GM12873 (cell line): ENCODE measurements around the gene TTC12.

ENCODE experiments used
- TF ChIP-seq, protein P1 (sequence below): IDR thresholded peaks from 2 replicates; pipeline ENCODE4 v1.5.1; 2012; ENCODE audit warnings: low read depth, mild to moderate bottlenecking, moderate library complexity, low read length, control low read depth; ENCODE audit not compliant: insufficient read depth; ENCODE audit errors: missing control alignments

TTC12 gene

DNA sequence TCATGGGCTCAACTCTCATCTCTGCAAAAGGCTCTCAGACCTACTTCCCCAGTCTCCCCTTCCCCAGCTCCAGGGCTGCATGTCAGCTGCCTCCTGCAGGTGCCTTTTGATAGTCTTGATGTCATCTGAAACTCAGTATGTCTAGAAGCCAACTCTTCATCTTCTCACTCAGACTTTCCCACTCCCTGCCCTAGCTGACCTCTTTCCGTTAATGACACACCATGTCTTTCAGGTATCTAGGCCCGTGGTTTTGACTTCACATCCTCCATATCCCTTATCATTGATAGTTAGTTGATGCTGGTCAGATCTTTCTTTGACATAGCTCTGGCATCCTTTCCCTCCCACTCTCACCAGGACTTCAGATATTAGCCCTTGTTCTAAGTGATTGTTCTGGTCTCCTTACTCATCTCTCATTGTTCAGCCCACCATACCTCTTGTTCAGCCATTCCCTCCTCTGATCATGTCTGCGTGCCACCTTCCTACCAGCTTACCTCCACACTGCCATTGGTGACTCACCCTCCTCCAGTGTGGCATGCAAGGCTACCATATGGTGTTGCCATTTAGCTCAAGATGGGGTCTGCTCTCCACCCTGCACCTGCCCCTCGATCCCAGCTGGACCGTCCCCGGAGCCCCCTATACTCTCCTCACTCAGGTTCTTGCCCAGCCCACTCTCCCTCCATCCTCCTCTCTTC, 18.4 kb downstream of the TTC12 start:
- TF ChIP-seq, protein P1, sequence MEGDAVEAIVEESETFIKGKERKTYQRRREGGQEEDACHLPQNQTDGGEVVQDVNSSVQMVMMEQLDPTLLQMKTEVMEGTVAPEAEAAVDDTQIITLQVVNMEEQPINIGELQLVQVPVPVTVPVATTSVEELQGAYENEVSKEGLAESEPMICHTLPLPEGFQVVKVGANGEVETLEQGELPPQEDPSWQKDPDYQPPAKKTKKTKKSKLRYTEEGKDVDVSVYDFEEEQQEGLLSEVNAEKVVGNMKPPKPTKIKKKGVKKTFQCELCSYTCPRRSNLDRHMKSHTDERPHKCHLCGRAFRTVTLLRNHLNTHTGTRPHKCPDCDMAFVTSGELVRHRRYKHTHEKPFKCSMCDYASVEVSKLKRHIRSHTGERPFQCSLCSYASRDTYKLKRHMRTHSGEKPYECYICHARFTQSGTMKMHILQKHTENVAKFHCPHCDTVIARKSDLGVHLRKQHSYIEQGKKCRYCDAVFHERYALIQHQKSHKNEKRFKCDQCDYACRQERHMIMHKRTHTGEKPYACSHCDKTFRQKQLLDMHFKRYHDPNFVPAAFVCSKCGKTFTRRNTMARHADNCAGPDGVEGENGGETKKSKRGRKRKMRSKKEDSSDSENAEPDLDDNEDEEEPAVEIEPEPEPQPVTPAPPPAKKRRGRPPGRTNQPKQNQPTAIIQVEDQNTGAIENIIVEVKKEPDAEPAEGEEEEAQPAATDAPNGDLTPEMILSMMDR = no peak

DNA sequence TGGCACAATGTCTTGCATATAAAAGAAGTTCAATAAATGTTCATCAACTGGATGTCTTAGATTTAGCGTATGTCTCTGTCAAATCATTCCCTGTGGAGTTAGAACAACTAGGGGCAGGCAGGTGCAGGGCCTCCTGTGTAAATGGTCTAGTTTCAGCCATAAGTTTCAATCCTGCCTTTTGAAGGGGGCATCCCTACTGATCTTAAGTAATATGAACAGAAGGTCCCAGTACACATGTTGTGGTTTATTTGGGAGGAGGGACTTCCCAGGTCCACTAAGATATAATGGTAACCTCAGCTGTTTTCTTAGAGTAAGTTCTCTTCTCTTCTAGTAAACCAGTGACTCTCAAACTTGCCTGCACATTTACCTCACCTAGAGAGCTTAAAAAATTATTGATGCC, 19.8 kb downstream of the TTC12 start:
- TF ChIP-seq, protein P1 = no peak

GRCh38 chr11:113338730-113339129, 24.3 kb downstream of the TTC12 start:
- TF ChIP-seq, protein P1 = no peak

DNA sequence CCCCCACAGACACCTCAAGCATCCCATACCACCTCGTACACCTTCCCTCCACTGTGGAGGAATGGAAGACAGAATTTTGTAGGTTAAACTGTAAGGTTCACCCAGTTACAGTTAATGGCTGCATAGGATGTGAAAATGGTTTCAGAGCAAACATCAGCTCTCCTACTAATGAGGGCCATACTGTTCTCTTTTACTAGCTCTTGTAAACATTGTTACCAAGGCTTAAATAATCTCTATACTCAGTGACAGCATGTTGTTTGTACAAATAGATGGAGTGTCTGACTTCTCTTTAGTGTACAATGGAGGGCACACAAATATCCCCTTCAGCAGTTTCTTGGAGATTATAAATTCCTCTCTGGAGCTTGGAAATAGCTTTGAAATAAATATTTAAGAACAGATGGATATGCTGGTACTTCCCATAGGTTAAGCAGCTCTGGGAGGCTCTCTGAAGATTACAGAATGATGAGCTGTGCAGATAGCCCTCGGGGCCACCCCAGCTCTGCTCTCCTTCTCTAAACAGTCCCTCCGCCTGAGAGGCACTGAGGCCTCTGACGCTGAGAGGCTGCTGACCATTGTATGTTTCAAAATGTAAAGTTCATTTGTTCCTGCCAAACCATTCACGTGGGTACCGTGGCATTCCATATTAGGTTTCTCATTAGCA, 25.7 kb downstream of the TTC12 start:
- TF ChIP-seq, protein P1 = no peak

DNA sequence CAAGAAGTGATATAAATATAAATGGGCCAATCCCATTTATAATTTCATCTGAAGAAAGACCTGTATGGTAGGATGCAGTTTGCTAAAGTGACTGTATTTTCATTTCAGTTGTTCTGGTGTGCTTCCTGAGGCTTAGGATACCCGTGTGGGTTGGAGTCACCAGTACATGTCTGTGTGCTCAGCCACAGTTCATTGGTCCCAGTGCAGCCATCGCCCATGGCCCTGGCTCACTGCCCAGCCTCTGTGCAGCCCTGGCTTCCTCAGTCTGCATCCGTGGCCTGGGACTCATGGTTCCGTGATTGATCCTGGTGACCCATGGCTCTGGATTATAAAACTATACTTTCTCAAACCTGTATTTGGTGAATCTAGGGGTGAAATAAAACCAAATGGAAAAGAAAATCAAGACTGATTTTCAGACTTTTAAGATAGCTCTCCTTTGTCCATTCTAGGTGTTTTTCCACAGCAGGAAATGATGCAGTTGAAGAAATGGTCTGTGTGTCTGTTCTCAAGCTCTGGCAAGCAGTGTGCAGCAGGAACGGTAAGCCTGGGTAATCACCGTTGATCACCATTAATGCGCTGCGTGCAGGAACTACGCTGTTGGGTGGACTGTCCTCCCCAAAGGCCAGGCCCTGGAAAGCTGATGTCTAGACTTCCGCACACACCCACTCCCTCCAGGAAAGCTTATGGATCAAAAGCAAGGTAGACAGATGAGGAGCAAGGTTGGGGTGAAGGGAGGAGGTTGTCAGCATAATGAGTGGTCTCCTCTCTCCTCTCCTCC, 27.2 kb downstream of the TTC12 start:
- TF ChIP-seq, protein P1 = no peak

GRCh38 chr11:113345978-113346377, 31.6 kb downstream of the TTC12 start:
- TF ChIP-seq, protein P1 = no peak

- TF ChIP-seq, protein P1 = no peak
Measured at GRCh38 chr11:113349528-113349927, 35.1 kb downstream of the TTC12 start.
